ENCODE data around the gene LCNL1. TPM values are rescaled to one million over a fixed set of nuclear protein-coding genes. Genes with fewer than 3 reads are reported as not detected.

The LCNL1 gene
- total RNA-seq, 1 experiment from 2014 or later: 0.82 TPM

DNA sequence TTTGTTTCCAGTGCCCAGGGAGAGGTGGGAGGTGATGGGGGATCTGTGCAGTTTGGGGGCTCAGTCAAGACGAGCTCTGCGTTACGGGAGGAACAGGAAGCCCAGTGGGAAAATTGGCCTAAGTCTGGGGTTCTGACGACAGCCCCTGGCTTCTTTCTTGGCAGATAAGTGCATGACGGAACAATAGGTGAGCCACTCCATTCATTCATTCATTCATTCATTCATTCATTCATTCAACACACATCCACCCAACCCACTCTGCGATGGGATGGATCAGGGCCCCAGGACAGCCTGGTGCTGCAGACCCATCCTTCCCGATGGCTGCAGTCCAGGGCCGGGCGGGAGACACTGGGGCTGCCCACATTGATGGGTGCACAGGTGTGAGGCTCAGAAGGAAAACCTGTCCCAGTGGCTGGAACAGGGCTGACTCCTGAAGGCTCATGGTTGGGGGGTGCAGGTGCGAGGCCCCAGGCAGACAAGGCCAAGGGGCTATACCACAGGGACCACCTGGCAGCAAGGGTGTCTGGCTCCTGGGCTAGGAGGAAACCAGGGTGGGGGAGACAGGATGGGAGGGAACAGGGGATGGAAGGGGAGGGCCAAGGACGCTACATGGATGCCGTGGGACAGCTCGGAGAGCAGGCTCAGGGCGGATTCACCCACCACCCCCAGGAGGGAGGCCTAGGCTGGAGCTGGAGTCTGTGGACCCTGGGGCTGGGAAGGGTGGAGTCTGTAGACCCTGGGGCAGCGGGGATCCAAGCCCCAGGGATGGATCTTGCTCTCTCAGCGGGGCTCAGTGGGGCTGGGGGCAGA is 1.9 kb upstream of the LCNL1 start:
- H3K36me3 ChIP-seq (ENCODE audit: control insufficient read depth, insufficient read depth, low read length): no peaks in the 10 kb centered on the region
- DNase-seq (ENCODE audit: low read depth, low spot score): no peak
- no peak overlapping the region for H3K27ac ChIP-seq (ENCODE audit: low read length)
- in situ Hi-C loops (cut with HindIII; ENCODE audit: low pct_unique_long_range_greater_than_20kb, low sequenced_read_pairs) (no loop called here), intact Hi-C loops (cut with micrococcal nuclease; ENCODE audit: unreplicated experiment) (no loop called here)
- no peaks in the 10 kb centered on the region for H3K9me3 ChIP-seq (ENCODE audit: control insufficient read depth, insufficient read depth, low read depth, low read length)
- CTCF ChIA-PET: interaction anchor here (0.5 to 0.6 kb wide), 2 partner anchors 54 to 128 kb away, joined by 3 read pairs; partner anchors contain the start of gene MAMDC4
- TF ChIP-seq TCF7L2 (IDR thresholded peaks at IDR 0.05; ENCODE audit: low read depth, low read length) (no peak), CTCF (IDR thresholded peaks at IDR 0.05) (no peak)
- H3K4me3 ChIP-seq (ENCODE audit: low read depth in 2 of 2, low read length in 2 of 2): no peak overlapping the region
- H3K4me1 ChIP-seq (ENCODE audit: control insufficient read depth, insufficient read depth, low read length): no peaks in the 10 kb centered on the region
- POLR2A ChIA-PET: no interaction called here
- no peak for ATAC-seq
- H3K27me3 ChIP-seq (ENCODE audit: control insufficient read depth, insufficient read depth, low read length): no peaks in the 10 kb centered on the region
- BruUV-seq (replicated peaks): no TSS peak

- intact Hi-C loops (cut with micrococcal nuclease; ENCODE audit: unreplicated experiment) (no loop called here), in situ Hi-C loops (cut with HindIII; ENCODE audit: low pct_unique_long_range_greater_than_20kb, low sequenced_read_pairs) (no loop called here)
- Histone ChIP-seq H3K27ac (ENCODE audit: low read length) (no peak overlapping the region), H3K9me3 (ENCODE audit: control insufficient read depth, insufficient read depth, low read depth, low read length) (no peaks in the 10 kb centered on the region), H3K36me3 (ENCODE audit: control insufficient read depth, insufficient read depth, low read length) (no peaks in the 10 kb centered on the region), H3K4me1 (ENCODE audit: control insufficient read depth, insufficient read depth, low read length) (no peaks in the 10 kb centered on the region), H3K27me3 (ENCODE audit: control insufficient read depth, insufficient read depth, low read length) (no peaks in the 10 kb centered on the region), H3K4me3 (ENCODE audit: low read depth in 2 of 2, low read length in 2 of 2) (no peak overlapping the region)
- TF ChIP-seq POLR2AphosphoS5 (IDR thresholded peaks at IDR 0.05; ENCODE audit: low read depth, low read length): no peak
- TF ChIP-seq SIN3A (IDR thresholded peaks at IDR 0.05; ENCODE audit: borderline replicate concordance, insufficient read depth, low read depth, low read length): no peak
- no peak for TF ChIP-seq CTCF (IDR thresholded peaks at IDR 0.05)
- TF ChIP-seq, protein P1, sequence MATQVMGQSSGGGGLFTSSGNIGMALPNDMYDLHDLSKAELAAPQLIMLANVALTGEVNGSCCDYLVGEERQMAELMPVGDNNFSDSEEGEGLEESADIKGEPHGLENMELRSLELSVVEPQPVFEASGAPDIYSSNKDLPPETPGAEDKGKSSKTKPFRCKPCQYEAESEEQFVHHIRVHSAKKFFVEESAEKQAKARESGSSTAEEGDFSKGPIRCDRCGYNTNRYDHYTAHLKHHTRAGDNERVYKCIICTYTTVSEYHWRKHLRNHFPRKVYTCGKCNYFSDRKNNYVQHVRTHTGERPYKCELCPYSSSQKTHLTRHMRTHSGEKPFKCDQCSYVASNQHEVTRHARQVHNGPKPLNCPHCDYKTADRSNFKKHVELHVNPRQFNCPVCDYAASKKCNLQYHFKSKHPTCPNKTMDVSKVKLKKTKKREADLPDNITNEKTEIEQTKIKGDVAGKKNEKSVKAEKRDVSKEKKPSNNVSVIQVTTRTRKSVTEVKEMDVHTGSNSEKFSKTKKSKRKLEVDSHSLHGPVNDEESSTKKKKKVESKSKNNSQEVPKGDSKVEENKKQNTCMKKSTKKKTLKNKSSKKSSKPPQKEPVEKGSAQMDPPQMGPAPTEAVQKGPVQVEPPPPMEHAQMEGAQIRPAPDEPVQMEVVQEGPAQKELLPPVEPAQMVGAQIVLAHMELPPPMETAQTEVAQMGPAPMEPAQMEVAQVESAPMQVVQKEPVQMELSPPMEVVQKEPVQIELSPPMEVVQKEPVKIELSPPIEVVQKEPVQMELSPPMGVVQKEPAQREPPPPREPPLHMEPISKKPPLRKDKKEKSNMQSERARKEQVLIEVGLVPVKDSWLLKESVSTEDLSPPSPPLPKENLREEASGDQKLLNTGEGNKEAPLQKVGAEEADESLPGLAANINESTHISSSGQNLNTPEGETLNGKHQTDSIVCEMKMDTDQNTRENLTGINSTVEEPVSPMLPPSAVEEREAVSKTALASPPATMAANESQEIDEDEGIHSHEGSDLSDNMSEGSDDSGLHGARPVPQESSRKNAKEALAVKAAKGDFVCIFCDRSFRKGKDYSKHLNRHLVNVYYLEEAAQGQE (IDR thresholded peaks at IDR 0.05; ENCODE audit: insufficient read depth in 1 of 2, low read depth in 2 of 2, low read length in 1 of 2): no peak
- no peak for TF ChIP-seq TCF7L2 (IDR thresholded peaks at IDR 0.05; ENCODE audit: low read depth, low read length)
- ATAC-seq (no peak), DNase-seq (ENCODE audit: low read depth, low spot score) (no peak)
- POLR2A ChIA-PET: interaction anchor here (0.6 kb wide), 1 partner anchor 240 kb away, joined by 12 read pairs; no protein-coding TSS in a partner anchor
- BruUV-seq (replicated peaks): no TSS peak
- CTCF ChIA-PET: interaction anchor here (0.5 to 0.7 kb wide), 3 partner anchors 53 to 129 kb away, joined by 3 to 5 read pairs (median 3); partner anchors contain the start of genes MAMDC4 and MAN1B1
Measured at GRCh38 chr9:136981588-136982231, 1.1 kb upstream of the LCNL1 start.

All from Panc1 (cell line).